ENCODE measurements around the gene CD40LG.

- TF ChIP-seq MAX (IDR thresholded peaks at IDR 0.05): no peak
- no peak for TF ChIP-seq REST (IDR thresholded peaks at IDR 0.05; ENCODE audit: low read depth)
- no peak for TF ChIP-seq CREB1 (IDR thresholded peaks at IDR 0.05; ENCODE audit: low read depth)
- no peak for TF ChIP-seq RAD21 (IDR thresholded peaks at IDR 0.05; ENCODE audit: low read depth)
- TF ChIP-seq EGR1 (IDR thresholded peaks at IDR 0.05): no peak
- no peak for TF ChIP-seq TCF12 (IDR thresholded peaks at IDR 0.05; ENCODE audit: low read depth)
- no peak for TF ChIP-seq CEBPB (IDR thresholded peaks at IDR 0.05)
- TF ChIP-seq ZBTB7A (IDR thresholded peaks at IDR 0.05; ENCODE audit: low read depth): no peak
Measured at GRCh38 chrX:136692271-136692670, 44.3 kb downstream of the CD40LG start.

All from Ishikawa (cell line).